Natural killer cell (primary cell): ENCODE results near the gene CACNA2D4. TPM values are rescaled to one million over a fixed set of nuclear protein-coding genes. Genes with fewer than 3 reads are reported as not detected.

ENCODE experiments used
- ATAC-seq, 3 donors: fragments of 150-1000 bp in 2 of 3; fragments of 200-7000 bp in 1 of 3; cut with Tn5 transposase; 1 replicate in 1 of 3; 2 replicates in 2 of 3; pipeline ENCODE4 v1.10.0; 2021; ENCODE audit warnings: mild to moderate bottlenecking in 2 of 3, moderate library complexity in 2 of 3
- DNase-seq, 2 donors: peaks; one replicate each; pipeline versions ENCODE4 v3.0.0 to v3.0.0-alpha.2; 2013 to 2021; ENCODE audit warnings: mixed read lengths in 1 of 2
- H3K27ac ChIP-seq: one replicate; pipeline ENCODE4 v1.5.1; 2013; ENCODE audit warnings: mild to moderate bottlenecking, low read length
- H3K27me3 ChIP-seq: one replicate; pipeline ENCODE4 v1.6.1; 2013; ENCODE audit warnings: low read length; ENCODE audit not compliant: control insufficient read depth, insufficient read depth
- H3K36me3 ChIP-seq: one replicate; pipeline ENCODE4 v1.6.1; 2013; ENCODE audit warnings: low read length; ENCODE audit not compliant: control insufficient read depth, insufficient read depth
- H3K4me1 ChIP-seq: one replicate; pipeline ENCODE4 v1.6.1; 2013; ENCODE audit warnings: low read length; ENCODE audit not compliant: control insufficient read depth, insufficient read depth
- H3K4me3 ChIP-seq: one replicate; pipeline ENCODE4 v1.5.1; 2013; ENCODE audit warnings: low read length
- H3K9me3 ChIP-seq: one replicate; pipeline ENCODE4 v1.6.1; 2013; ENCODE audit warnings: low read length; ENCODE audit not compliant: control insufficient read depth, insufficient read depth
- H3K27ac Mint-ChIP-seq, 2 donors: one replicate each; pipeline ENCODE4 v1.8.0; 2022; ENCODE audit warnings: mild to moderate bottlenecking in 2 of 2, mixed read lengths in 2 of 2, moderate library complexity in 1 of 2
- H3K27me3 Mint-ChIP-seq, 2 donors: one replicate each; pipeline ENCODE4 v1.8.0; 2022; ENCODE audit warnings: low read depth in 2 of 2, mixed read lengths in 2 of 2
- H3K36me3 Mint-ChIP-seq: one replicate; pipeline ENCODE4 v1.8.0; 2022; ENCODE audit warnings: mixed read lengths
- H3K4me1 Mint-ChIP-seq, 2 donors: one replicate each; pipeline ENCODE4 v1.8.0; 2022; ENCODE audit warnings: mixed read lengths in 2 of 2
- H3K4me3 Mint-ChIP-seq: one replicate; pipeline ENCODE4 v1.8.0; 2022; ENCODE audit warnings: mild to moderate bottlenecking, moderate library complexity, mixed read lengths
- H3K9me3 Mint-ChIP-seq, 2 donors: one replicate each; pipeline ENCODE4 v1.8.0; 2022; ENCODE audit warnings: mixed read lengths in 2 of 2
- CTCF ChIP-seq: fragments of 200-600 bp; IDR thresholded peaks from one replicate; pipeline ENCODE4 v1.8.0; 2022; ENCODE audit warnings: antibody characterized with exemption
- WGBS: methylation state at CpG from one replicate; pipeline ENCODE4 v1.1.7; 2013; ENCODE audit warnings: missing lambda C conversion rate; ENCODE audit not compliant: insufficient coverage; 5-methylcytosine and 5-hydroxymethylcytosine counted together
- intact Hi-C: fragments of 100-400 bp; cut with micrococcal nuclease; formaldehyde crosslinking; loops from one replicate; pipeline ENCODE4 v1.14.2; 2022
- total RNA-seq, 4 donors: library from RNA; stranded (reverse); fragments of 120-200 nt in 1 of 4; gene quantifications; one replicate each; pipeline versions ENCODE4 v1.2.3 to v1.2.4, GENCODE V29; 2013 to 2022

The CACNA2D4 gene
- total RNA-seq, 3 donors from 2014 or later (not counting 1 experiment from before 2014, with no cell fraction given) = 26.5 to 49.6 (median 34.9) TPM

- intact Hi-C loops = no loop called here
- no peaks in the 10 kb centered on the region for H3K27me3 ChIP-seq
- Mint-ChIP-seq H3K36me3 (no peaks in the 10 kb centered on the region), H3K27me3 (peaks cover 0 to 3% of the 10 kb centered on the region in 2 donors), H3K27ac (no peak overlapping the region), H3K9me3 (no peaks in the 10 kb centered on the region), H3K4me3 (no peak overlapping the region), H3K4me1 (no peaks in the 10 kb centered on the region)
- 68% methylated on average over 12 of the region's 12 CpGs for WGBS
- peaks cover 3% of the 10 kb centered on the region for H3K4me1 ChIP-seq
- H3K27ac ChIP-seq = no peak overlapping the region
- ATAC-seq (no peak), DNase-seq (no peak)
- H3K4me3 ChIP-seq = no peak overlapping the region
- H3K9me3 ChIP-seq = no peaks in the 10 kb centered on the region
- TF ChIP-seq CTCF = no peak
- H3K36me3 ChIP-seq = no peaks in the 10 kb centered on the region
These were observed 73.6 kb downstream of the CACNA2D4 start for GRCh38 chr12:1844661-1845409.

- Mint-ChIP-seq H3K4me3 (no peak overlapping the region), H3K4me1 (no peaks in the 10 kb centered on the region), H3K27ac (no peak overlapping the region), H3K9me3 (no peaks in the 10 kb centered on the region), H3K27me3 (peaks cover 0 to 3% of the 10 kb centered on the region in 2 donors), H3K36me3 (no peaks in the 10 kb centered on the region)
- intact Hi-C loops = no loop called here
- H3K27me3 ChIP-seq = no peaks in the 10 kb centered on the region
- WGBS = 87% methylated on average over 10 of the region's 10 CpGs
- H3K4me1 ChIP-seq = peaks cover 3% of the 10 kb centered on the region
- ATAC-seq (no peak), DNase-seq (no peak)
- no peak overlapping the region for H3K27ac ChIP-seq
- H3K36me3 ChIP-seq = no peaks in the 10 kb centered on the region
- TF ChIP-seq CTCF = no peak
- H3K9me3 ChIP-seq = no peaks in the 10 kb centered on the region
- no peak overlapping the region for H3K4me3 ChIP-seq
These were observed 74.2 kb downstream of the CACNA2D4 start for GRCh38 chr12:1844223-1844622.

- intact Hi-C loops = no loop called here
- DNase-seq (no peak), ATAC-seq (no peak)
- Histone ChIP-seq H3K36me3 (no peaks in the 10 kb centered on the region), H3K27me3 (no peaks in the 10 kb centered on the region), H3K4me1 (peaks cover 3% of the 10 kb centered on the region), H3K27ac (no peak overlapping the region), H3K9me3 (no peaks in the 10 kb centered on the region), H3K4me3 (no peak overlapping the region)
- Mint-ChIP-seq H3K27ac (no peak overlapping the region), H3K4me3 (no peak overlapping the region), H3K4me1 (no peaks in the 10 kb centered on the region), H3K9me3 (no peaks in the 10 kb centered on the region), H3K27me3 (peaks cover 0 to 3% of the 10 kb centered on the region in 2 donors), H3K36me3 (no peaks in the 10 kb centered on the region)
- 78% methylated on average over 2 of the region's 3 CpGs for WGBS
- no peak for TF ChIP-seq CTCF
These were observed 74.8 kb downstream of the CACNA2D4 start for GRCh38 chr12:1843641-1844005.
